Esophagus muscularis mucosa (tissue), 3 donors: ENCODE data around the gene CACNA1E.

ENCODE experiments used
- POLR2AphosphoS5 ChIP-seq, 2 donors: sonication (generic); formaldehyde crosslinking; IDR thresholded peaks; one replicate each; pipeline ENCODE4 v1.6.1; 2017; ENCODE audit warnings: antibody characterized with exemption in 2 of 2
- TF ChIP-seq, protein P1 (sequence below), 3 experiments: fragments of 200-600 bp in 2 of 3; fragments of 450-650 bp in 1 of 3; sonication (generic) in 2 of 3; IDR thresholded peaks; one replicate each; pipeline ENCODE4 v1.5.1; 2017 to 2019; ENCODE audit warnings: antibody characterized with exemption in 3 of 3, mild to moderate bottlenecking in 2 of 3, moderate library complexity in 1 of 3

DNA sequence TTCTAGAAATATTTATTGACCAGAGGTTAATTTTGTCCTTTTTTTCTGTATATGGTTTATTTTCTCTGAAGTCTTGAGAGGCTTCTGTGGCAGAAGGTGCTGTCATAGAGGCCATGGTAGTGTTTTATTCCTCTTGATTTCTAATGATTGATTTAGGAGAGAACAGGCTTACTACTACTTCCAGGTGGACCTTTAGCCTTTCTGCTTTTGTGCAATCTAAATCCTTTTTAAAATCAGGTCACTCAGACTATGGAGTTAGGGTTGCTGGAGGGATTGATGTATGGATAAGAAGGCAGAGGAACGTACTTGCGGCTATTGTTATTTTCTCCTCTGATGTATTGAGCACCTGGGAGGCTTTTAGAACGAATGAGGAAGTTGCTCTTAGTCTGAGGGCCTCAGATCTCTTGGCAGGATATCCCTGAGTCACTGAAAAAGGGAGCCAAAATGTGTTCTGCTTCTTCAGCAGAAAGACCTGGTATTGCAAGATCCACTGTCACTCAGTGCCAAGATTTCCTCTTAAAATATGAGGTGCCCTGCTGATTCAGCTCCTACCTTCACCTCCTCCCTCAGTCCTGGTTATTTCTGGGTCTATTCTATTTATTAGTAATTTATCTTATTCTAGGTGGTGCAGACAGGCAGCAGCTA, 300.8 kb downstream of the CACNA1E start:
- TF ChIP-seq, protein P1, sequence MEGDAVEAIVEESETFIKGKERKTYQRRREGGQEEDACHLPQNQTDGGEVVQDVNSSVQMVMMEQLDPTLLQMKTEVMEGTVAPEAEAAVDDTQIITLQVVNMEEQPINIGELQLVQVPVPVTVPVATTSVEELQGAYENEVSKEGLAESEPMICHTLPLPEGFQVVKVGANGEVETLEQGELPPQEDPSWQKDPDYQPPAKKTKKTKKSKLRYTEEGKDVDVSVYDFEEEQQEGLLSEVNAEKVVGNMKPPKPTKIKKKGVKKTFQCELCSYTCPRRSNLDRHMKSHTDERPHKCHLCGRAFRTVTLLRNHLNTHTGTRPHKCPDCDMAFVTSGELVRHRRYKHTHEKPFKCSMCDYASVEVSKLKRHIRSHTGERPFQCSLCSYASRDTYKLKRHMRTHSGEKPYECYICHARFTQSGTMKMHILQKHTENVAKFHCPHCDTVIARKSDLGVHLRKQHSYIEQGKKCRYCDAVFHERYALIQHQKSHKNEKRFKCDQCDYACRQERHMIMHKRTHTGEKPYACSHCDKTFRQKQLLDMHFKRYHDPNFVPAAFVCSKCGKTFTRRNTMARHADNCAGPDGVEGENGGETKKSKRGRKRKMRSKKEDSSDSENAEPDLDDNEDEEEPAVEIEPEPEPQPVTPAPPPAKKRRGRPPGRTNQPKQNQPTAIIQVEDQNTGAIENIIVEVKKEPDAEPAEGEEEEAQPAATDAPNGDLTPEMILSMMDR (IDR thresholded peaks at IDR 0.05): no peak
- no peak for TF ChIP-seq POLR2AphosphoS5 (IDR thresholded peaks at IDR 0.05)
